MM.1S (cell line): ENCODE measurements around the gene TRMT1.

Experiments
- DNase-seq: peaks from one replicate; pipeline ENCODE4 v3.0.0-alpha.2; 2015
- H2AFZ ChIP-seq: fragments of 300-600 bp; sonication (generic); 2 replicates; pipeline ENCODE4 v1.6.0; 2016; ENCODE audit warnings: antibody characterized with exemption, low read length
- H3F3A ChIP-seq: fragments of 300-600 bp; sonication (generic); 2 replicates; pipeline ENCODE4 v1.6.1; 2016; ENCODE audit warnings: mild to moderate bottlenecking, antibody characterized with exemption, low read length, moderate library complexity, mixed read lengths; ENCODE audit not compliant: insufficient read depth
- H3K27ac ChIP-seq: fragments of 300-600 bp; sonication (generic); 2 replicates; pipeline ENCODE4 v1.5.1; 2016; ENCODE audit warnings: mild to moderate bottlenecking, low read length
- H3K27me3 ChIP-seq: fragments of 300-600 bp; sonication (generic); replicated peaks from 2 replicates; pipeline ENCODE4 v1.6.0; 2016; ENCODE audit warnings: low read length; ENCODE audit not compliant: insufficient read depth
- H3K36me3 ChIP-seq: fragments of 300-600 bp; sonication (generic); replicated peaks from 2 replicates; pipeline ENCODE4 v1.6.1; 2016; ENCODE audit warnings: mild to moderate bottlenecking, low read length, mixed read lengths; ENCODE audit not compliant: insufficient read depth
- H3K4me1 ChIP-seq: fragments of 300-600 bp; sonication (generic); 2 replicates; pipeline ENCODE4 v1.6.1; 2016; ENCODE audit warnings: low read length, mixed read lengths
- H3K4me2 ChIP-seq: fragments of 300-600 bp; sonication (generic); 2 replicates; pipeline ENCODE4 v1.6.0; 2016; ENCODE audit warnings: low read depth, low read length
- H3K4me3 ChIP-seq: fragments of 300-600 bp; sonication (generic); 2 replicates; pipeline ENCODE4 v1.5.1; 2016; ENCODE audit warnings: low read length, mixed read lengths
- H3K79me2 ChIP-seq: fragments of 300-600 bp; sonication (generic); 2 replicates; pipeline ENCODE4 v1.6.1; 2016; ENCODE audit warnings: mixed run types, low read length, mixed read lengths
- H3K9ac ChIP-seq: fragments of 300-600 bp; sonication (generic); 2 replicates; pipeline ENCODE4 v1.6.1; 2016; ENCODE audit warnings: low read length, mixed read lengths
- H3K9me2 ChIP-seq: fragments of 300-600 bp; sonication (generic); replicated peaks from 2 replicates; pipeline ENCODE4 v1.6.1; 2016; ENCODE audit warnings: mild to moderate bottlenecking, low read length, mixed read lengths; ENCODE audit not compliant: insufficient read depth
- H3K9me3 ChIP-seq: fragments of 300-600 bp; sonication (generic); replicated peaks from 2 replicates; pipeline ENCODE4 v1.6.1; 2016; ENCODE audit warnings: mild to moderate bottlenecking, low read length, mixed read lengths; ENCODE audit not compliant: insufficient read depth
- H4K20me1 ChIP-seq: fragments of 300-600 bp; sonication (generic); 2 replicates; pipeline ENCODE4 v1.6.1; 2016; ENCODE audit warnings: mild to moderate bottlenecking, low read length, moderate library complexity, mixed read lengths; ENCODE audit not compliant: insufficient read depth
- CTCF ChIP-seq: fragments of 300-600 bp; sonication (generic); IDR thresholded peaks from 2 replicates; pipeline ENCODE4 v1.5.1; 2016; ENCODE audit warnings: antibody characterized with exemption, low read length, mixed read lengths
- EZH2 ChIP-seq: fragments of 300-600 bp; sonication (generic); optimal IDR thresholded peaks from 2 replicates; pipeline ENCODE3; 2017; ENCODE audit warnings: low read depth, mild to moderate bottlenecking, antibody characterized with exemption, low read length, mixed read lengths
- EZH2phosphoT487 ChIP-seq: fragments of 300-600 bp; sonication (generic); IDR thresholded peaks from 2 replicates; pipeline ENCODE4 v1.6.1; 2018; ENCODE audit warnings: antibody characterized with exemption, low read length

TRMT1 gene

GRCh38 chr19:13127811-13128575 lies 11.5 kb upstream of the TRMT1 start:
- H2AFZ ChIP-seq, result no peak overlapping the region
- DNase-seq, result no peak
- peaks cover 71% of the 10 kb centered on the region for H3K79me2 ChIP-seq
- H3K4me1 ChIP-seq, result no peaks in the 10 kb centered on the region
- TF ChIP-seq EZH2 (no peak), CTCF (no peak), EZH2phosphoT487 (no peak)
- H3K9me2 ChIP-seq, result no peaks in the 10 kb centered on the region
- no peak overlapping the region for H3K9ac ChIP-seq
- no peaks in the 10 kb centered on the region for H3F3A ChIP-seq
- H3K36me3 ChIP-seq, result no peaks in the 10 kb centered on the region
- H3K9me3 ChIP-seq, result no peaks in the 10 kb centered on the region
- H4K20me1 ChIP-seq, result no peaks in the 10 kb centered on the region
- H3K27ac ChIP-seq, result no peak overlapping the region
- H3K4me3 ChIP-seq, result no peak overlapping the region
- no peak overlapping the region for H3K4me2 ChIP-seq
- no peaks in the 10 kb centered on the region for H3K27me3 ChIP-seq

GRCh38 chr19:13127051-13127450 lies 10.5 kb upstream of the TRMT1 start:
- Histone ChIP-seq H3K9ac (no peak overlapping the region), H3K9me2 (no peaks in the 10 kb centered on the region), H3K79me2 (peaks cover 74% of the 10 kb centered on the region), H3K27ac (no peak overlapping the region), H4K20me1 (no peaks in the 10 kb centered on the region; the same call in 1 of the 2 replicates), H3K4me1 (no peaks in the 10 kb centered on the region), H3K4me3 (no peak overlapping the region), H3K9me3 (no peaks in the 10 kb centered on the region), H3K4me2 (no peak overlapping the region), H2AFZ (no peak overlapping the region), H3K27me3 (no peaks in the 10 kb centered on the region), H3F3A (no peaks in the 10 kb centered on the region), H3K36me3 (no peaks in the 10 kb centered on the region)
- DNase-seq, result no peak
- TF ChIP-seq CTCF (no peak), EZH2phosphoT487 (no peak), EZH2 (no peak)

- TF ChIP-seq EZH2phosphoT487 (no peak), CTCF (no peak), EZH2 (no peak)
- Histone ChIP-seq H3F3A (no peaks in the 10 kb centered on the region), H3K9me2 (no peaks in the 10 kb centered on the region), H3K9me3 (no peaks in the 10 kb centered on the region), H3K27ac (no peak overlapping the region), H3K4me1 (peaks cover 7% of the 10 kb centered on the region), H2AFZ (no peak overlapping the region), H3K27me3 (no peaks in the 10 kb centered on the region), H3K79me2 (peaks cover 82% of the 10 kb centered on the region), H4K20me1 (peaks cover 17% of the 10 kb centered on the region), H3K9ac (no peak overlapping the region), H3K4me2 (no peak overlapping the region), H3K4me3 (no peak overlapping the region), H3K36me3 (no peaks in the 10 kb centered on the region)
- no peak for DNase-seq
These were observed 6.7 kb upstream of the TRMT1 start for GRCh38 chr19:13122980-13123957.
